SKM-1 treated with dmso at 0.1 percent for 144 hours (cell line): ENCODE data around the gene SMYD5.
A peak's percentile ranks its signal among the peaks of the same experiment; 100 is the strongest.

Experiments used
- DNase-seq: peaks from one replicate; lab custom pipeline; 2025; ENCODE audit not compliant: unreplicated experiment; lab: John Stamatoyannopoulos, UW

The SMYD5 gene

GRCh38 chr2:73203055-73203681, 10.9 kb upstream of the SMYD5 start:
- no peak for DNase-seq

GRCh38 chr2:73205611-73206010, 8.4 kb upstream of the SMYD5 start:
- DNase-seq: no peak

- no peak for DNase-seq
These were observed 5.8 kb upstream of the SMYD5 start for GRCh38 chr2:73208258-73208657.

- DNase-seq: no peak
These were observed 4.0 kb upstream of the SMYD5 start for GRCh38 chr2:73210019-73210418.

- DNase-seq: no peak
These were observed 3.3 kb upstream of the SMYD5 start for GRCh38 chr2:73210696-73211095.

- no peak for DNase-seq
These were observed 2.0 kb upstream of the SMYD5 start for GRCh38 chr2:73212098-73212447.

GRCh38 chr2:73212448-73213176, 1.4 kb upstream of the SMYD5 start:
- DNase-seq: peak; percentile 60

- DNase-seq: no peak
These were observed 1.2 kb downstream of the SMYD5 start for GRCh38 chr2:73215254-73215653.

GRCh38 chr2:73217160-73217559, 3.1 kb downstream of the SMYD5 start:
- DNase-seq: no peak

- DNase-seq: no peak
These were observed 3.8 kb downstream of the SMYD5 start for GRCh38 chr2:73217826-73218225.

GRCh38 chr2:73218298-73218697, 4.3 kb downstream of the SMYD5 start:
- DNase-seq: no peak

- no peak for DNase-seq
These were observed 9.8 kb downstream of the SMYD5 start for GRCh38 chr2:73223821-73224220.

GRCh38 chr2:73225513-73226360, 11.7 kb downstream of the SMYD5 start:
- peak; percentile 71 for DNase-seq

- no peak for DNase-seq
These were observed 13.0 kb downstream of the SMYD5 start for GRCh38 chr2:73227086-73227485.

- DNase-seq: no peak
These were observed 14.6 kb downstream of the SMYD5 start for GRCh38 chr2:73228631-73229030.

- peak; percentile 31 for DNase-seq
These were observed 18.5 kb downstream of the SMYD5 start for GRCh38 chr2:73232403-73233153.

GRCh38 chr2:73233154-73233931, 19.3 kb downstream of the SMYD5 start, which contains the start of gene PRADC1:
TSS of gene PRADC1 (minus strand) at chr2:73233239. CDS start at chr2:73233160, 79 bp downstream.
- peak; percentile 99 for DNase-seq

- DNase-seq: peak; percentile 98
These were observed 20.1 kb downstream of the SMYD5 start, which contains the start of gene CCT7 for GRCh38 chr2:73233932-73234832. TSS of gene CCT7 (plus strand) at chr2:73234308. CDS start at chr2:73234379, 71 bp downstream.
